Muscle of leg (tissue), 11 donors: ENCODE measurements around the gene CES3. TPM values are rescaled to one million over a fixed set of nuclear protein-coding genes. Genes with fewer than 3 reads are reported as not detected.
"Not testable (repeated sequence)": the region's sequence is repeated elsewhere in the genome, so short reads cannot be mapped to it uniquely, and the experiment has no call there.

ENCODE experiments used
- DNase-seq: peaks from one replicate; pipeline ENCODE4 v3.0.0; 2013
- H3K27ac ChIP-seq: one replicate; pipeline ENCODE4 v1.5.1; 2013; ENCODE audit warnings: mild to moderate bottlenecking, low read length, control low read depth
- H3K27me3 ChIP-seq: one replicate; pipeline ENCODE4 v1.6.1; 2013; ENCODE audit warnings: low read length; ENCODE audit not compliant: control insufficient read depth, insufficient read depth
- H3K36me3 ChIP-seq: one replicate; pipeline ENCODE4 v1.6.1; 2013; ENCODE audit warnings: low read length; ENCODE audit not compliant: control insufficient read depth, insufficient read depth
- H3K4me1 ChIP-seq: one replicate; pipeline ENCODE4 v1.6.1; 2013; ENCODE audit warnings: low read length; ENCODE audit not compliant: control insufficient read depth, insufficient read depth
- H3K4me3 ChIP-seq: one replicate; pipeline ENCODE4 v1.5.1; 2013; ENCODE audit warnings: low read length, control low read depth
- H3K9me3 ChIP-seq: replicated peaks from 2 replicates; pipeline ENCODE4 v1.6.1; 2013; ENCODE audit warnings: low read depth, low read length; ENCODE audit not compliant: control insufficient read depth
- WGBS: methylation state at CpG from one replicate; pipeline ENCODE4 v1.1.5; 2013; ENCODE audit warnings: missing lambda C conversion rate; ENCODE audit not compliant: insufficient coverage; 5-methylcytosine and 5-hydroxymethylcytosine counted together
- polyA plus RNA-seq, 8 donors: library from polyadenylated mRNA; unstranded; fragments of 120-200 nt; gene quantifications; one replicate each; pipeline versions ENCODE4 v1.2.1 to v1.2.3, GENCODE V29; 2013; ENCODE audit warnings: inconsistent platforms in 1 of 8, low replicate concordance in 1 of 8; ENCODE audit not compliant: insufficient read length in 8 of 8, insufficient read depth in 1 of 8
- total RNA-seq: library from RNA; stranded (reverse); fragments of 120-200 nt; gene quantifications from one replicate; pipeline ENCODE4 v1.2.4, GENCODE V29; 2013

The CES3 gene
- total and polyA plus RNA-seq, 9 donors, result 0.05 to 1.3 (median 0.33) TPM

DNA sequence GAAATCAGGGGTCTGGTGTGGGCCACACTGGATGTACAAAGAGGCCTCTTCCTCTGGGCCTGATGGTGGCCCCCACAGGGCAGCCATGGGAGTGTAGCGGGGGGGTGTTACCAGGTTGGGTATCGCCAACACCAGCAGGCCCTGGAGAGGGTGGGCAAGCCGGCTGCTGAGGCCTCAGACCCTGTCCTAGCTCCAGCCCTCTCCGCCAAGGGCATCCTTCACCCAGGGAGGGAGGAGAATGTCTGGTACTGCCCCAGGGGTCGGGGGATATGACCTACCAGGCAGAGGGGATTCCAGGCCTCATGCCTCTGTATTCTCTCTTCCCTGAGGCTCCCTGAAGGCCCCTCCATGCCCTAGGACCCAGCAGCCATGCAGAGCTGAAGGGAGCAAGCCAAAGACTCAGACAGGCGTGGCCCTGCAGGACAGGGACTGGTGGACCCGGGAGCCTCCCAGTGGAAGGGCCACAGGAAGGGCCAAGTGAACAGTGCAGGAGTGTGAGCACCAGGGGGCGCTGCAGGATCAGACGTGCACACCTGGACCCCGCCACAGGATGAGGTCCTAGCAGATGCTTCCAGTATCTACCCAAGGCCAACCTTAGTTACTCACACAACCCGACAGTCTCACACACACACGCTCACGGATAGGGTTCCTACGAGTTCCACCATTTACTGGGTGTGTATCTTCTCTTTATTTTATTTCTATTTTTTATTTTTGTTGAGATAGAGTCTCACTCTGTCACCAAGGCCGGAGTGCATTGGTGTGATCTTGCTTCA is 16.5 kb downstream of the CES3 start:
- H3K4me3 ChIP-seq, result no peak overlapping the region
- H3K4me1 ChIP-seq, result no peaks in the 10 kb centered on the region
- no peaks in the 10 kb centered on the region for H3K9me3 ChIP-seq
- DNase-seq, result peak; percentile 84
- no peak overlapping the region for H3K27ac ChIP-seq
- WGBS, result 35% methylated on average over 9 of the region's 15 CpGs
- peaks cover 4% of the 10 kb centered on the region for H3K27me3 ChIP-seq
- no peaks in the 10 kb centered on the region for H3K36me3 ChIP-seq

- Histone ChIP-seq H3K4me1 (no peaks in the 10 kb centered on the region), H3K36me3 (no peaks in the 10 kb centered on the region), H3K27ac (no peak overlapping the region), H3K9me3 (no peaks in the 10 kb centered on the region), H3K27me3 (peaks cover 4% of the 10 kb centered on the region), H3K4me3 (no peak overlapping the region)
- DNase-seq, result peak; percentile 27
- 46% methylated on average over 10 of the region's 16 CpGs for WGBS
These were observed 18.1 kb downstream of the CES3 start for GRCh38 chr16:66979011-66979717.

- 96% methylated on average over 4 of the region's 9 CpGs for WGBS
- Histone ChIP-seq H3K36me3 (no peaks in the 10 kb centered on the region), H3K27me3 (peaks cover 4% of the 10 kb centered on the region), H3K4me1 (peaks cover 2% of the 10 kb centered on the region), H3K4me3 (no peak overlapping the region), H3K9me3 (no peaks in the 10 kb centered on the region), H3K27ac (no peak overlapping the region)
- DNase-seq, result no peak
These were observed 22.0 kb downstream of the CES3 start for GRCh38 chr16:66983033-66983432.

DNA sequence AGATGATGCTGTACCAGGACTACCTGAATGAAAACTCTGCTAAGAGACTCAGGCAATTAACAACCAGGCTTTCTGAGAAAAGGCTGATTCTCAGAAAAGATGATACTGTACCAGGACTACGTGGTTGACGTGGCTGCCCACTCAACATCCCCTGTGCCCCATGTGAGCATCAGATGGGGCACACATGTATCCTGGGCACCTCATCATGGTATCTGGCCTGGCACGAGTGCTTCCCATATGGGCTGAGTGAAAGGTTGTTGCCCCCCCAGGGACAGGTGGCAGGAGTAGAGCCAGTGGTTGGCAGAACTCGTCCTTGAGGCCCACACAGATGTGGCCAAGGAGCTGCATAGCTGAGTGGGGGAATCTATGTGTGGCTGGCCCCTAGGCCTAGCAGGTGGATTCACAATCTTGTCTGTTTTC is 23.8 kb downstream of the CES3 start:
- Histone ChIP-seq H3K36me3 (no peaks in the 10 kb centered on the region), H3K4me3 (no peak overlapping the region), H3K9me3 (no peaks in the 10 kb centered on the region), H3K27me3 (no peaks in the 10 kb centered on the region), H3K27ac (no peak overlapping the region), H3K4me1 (peaks cover 11% of the 10 kb centered on the region)
- WGBS, result 82% methylated on average over 3 of the region's 4 CpGs
- DNase-seq, result no peak

- H3K4me1 ChIP-seq, result peaks cover 11% of the 10 kb centered on the region
- no CpG with 5 or more reads among the region's 6 CpGs for WGBS
- H3K4me3 ChIP-seq, result no peak overlapping the region
- no peaks in the 10 kb centered on the region for H3K27me3 ChIP-seq
- DNase-seq, result no peak
- no peak overlapping the region for H3K27ac ChIP-seq
- H3K9me3 ChIP-seq, result no peaks in the 10 kb centered on the region
- no peaks in the 10 kb centered on the region for H3K36me3 ChIP-seq
These were observed 25.5 kb downstream of the CES3 start for GRCh38 chr16:66986559-66986958.

GRCh38 chr16:66988197-66988788 is 27.2 kb downstream of the CES3 start, which contains the start of gene CES4A:
Gene CES4A, plus strand, starts transcription at chr16:66988589. Its CDS starts 184 bp downstream, at chr16:66988773.
- Histone ChIP-seq H3K4me1 (peaks cover 11% of the 10 kb centered on the region), H3K9me3 (no peaks in the 10 kb centered on the region), H3K27ac (no peak within 1 kb of the TSS), H3K36me3 (no peaks in the 10 kb centered on the region), H3K27me3 (no peaks in the 10 kb centered on the region), H3K4me3 (no peak within 1 kb of the TSS)
- WGBS, result 15% methylated on average over 5 of the region's 11 CpGs
- peak; percentile 73 for DNase-seq

GRCh38 chr16:66991545-66992077 is 30.5 kb downstream of the CES3 start:
- WGBS, result no CpG with 5 or more reads among the region's 2 CpGs
- H3K9me3 ChIP-seq, result no peaks in the 10 kb centered on the region
- DNase-seq, result no peak

GRCh38 chr16:66993558-66993957 is 32.5 kb downstream of the CES3 start:
- not testable (repeated sequence) for H3K4me1 ChIP-seq, H3K27me3 ChIP-seq, DNase-seq, H3K4me3 ChIP-seq, H3K9me3 ChIP-seq, H3K36me3 ChIP-seq, H3K27ac ChIP-seq
- 100% methylated on average over 5 of the region's 12 CpGs for WGBS

More at GRCh38 chr16:66991545-66992077, 30.5 kb downstream of the CES3 start:
- H3K36me3 ChIP-seq, result no peaks in the 10 kb centered on the region
- no peak overlapping the region for H3K27ac ChIP-seq
- no peaks in the 10 kb centered on the region for H3K27me3 ChIP-seq
- H3K4me1 ChIP-seq, result peaks cover 11% of the 10 kb centered on the region
- no peak overlapping the region for H3K4me3 ChIP-seq

- WGBS, result 100% methylated on average over 1 of the region's 6 CpGs
- Histone ChIP-seq H3K27ac (no peak overlapping the region), H3K4me3 (no peak overlapping the region), H3K4me1 (peaks cover 11% of the 10 kb centered on the region), H3K27me3 (peaks cover 9% of the 10 kb centered on the region), H3K36me3 (no peaks in the 10 kb centered on the region), H3K9me3 (no peaks in the 10 kb centered on the region)
- no peak for DNase-seq
These were observed 35.4 kb downstream of the CES3 start for GRCh38 chr16:66996324-66996982.
